ENCODE data around the gene DENND1A. TPM values are rescaled to one million over a fixed set of nuclear protein-coding genes. Genes with fewer than 3 reads are reported as not detected.
A peak's percentile ranks its signal among the peaks of the same experiment; 100 is the strongest.

DENND1A gene
- total and polyA plus RNA-seq, 2 of the 13 experiments (the other 11 are each of a cell fraction or from before 2014, with no cell fraction given) = 14.8 to 30.1 TPM

DNA sequence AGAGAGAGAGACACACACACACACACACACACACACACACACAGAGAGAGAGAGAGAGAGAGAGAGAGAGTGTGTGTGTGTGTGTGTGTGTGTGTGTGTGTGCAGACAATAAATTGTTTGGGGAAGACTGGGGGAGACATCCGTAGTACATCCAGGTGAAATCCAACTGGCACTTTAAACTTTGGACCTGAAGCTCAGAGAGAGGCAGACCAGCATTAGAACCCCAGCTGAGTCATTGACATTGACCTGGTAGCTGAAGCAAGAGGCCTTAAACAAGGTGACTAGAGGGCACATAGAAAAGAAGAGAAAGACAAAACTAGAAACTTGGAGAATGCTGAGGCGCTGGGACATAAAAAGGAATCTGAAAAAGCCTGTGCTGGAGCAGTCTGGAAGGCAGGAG is 322.4 kb downstream of the DENND1A start (continued):
- peak; percentile 53; the same call in 1 of the 2 replicates for TF ChIP-seq ZNF441 (CRISPR knock-in tag; IDR thresholded peaks at IDR 0.05; ENCODE audit: borderline replicate concordance)
- TF ChIP-seq ZNF337 (CRISPR knock-in tag; IDR thresholded peaks at IDR 0.05; ENCODE audit: borderline replicate concordance, low read depth) = no peak
- TF ChIP-seq, protein P1, sequence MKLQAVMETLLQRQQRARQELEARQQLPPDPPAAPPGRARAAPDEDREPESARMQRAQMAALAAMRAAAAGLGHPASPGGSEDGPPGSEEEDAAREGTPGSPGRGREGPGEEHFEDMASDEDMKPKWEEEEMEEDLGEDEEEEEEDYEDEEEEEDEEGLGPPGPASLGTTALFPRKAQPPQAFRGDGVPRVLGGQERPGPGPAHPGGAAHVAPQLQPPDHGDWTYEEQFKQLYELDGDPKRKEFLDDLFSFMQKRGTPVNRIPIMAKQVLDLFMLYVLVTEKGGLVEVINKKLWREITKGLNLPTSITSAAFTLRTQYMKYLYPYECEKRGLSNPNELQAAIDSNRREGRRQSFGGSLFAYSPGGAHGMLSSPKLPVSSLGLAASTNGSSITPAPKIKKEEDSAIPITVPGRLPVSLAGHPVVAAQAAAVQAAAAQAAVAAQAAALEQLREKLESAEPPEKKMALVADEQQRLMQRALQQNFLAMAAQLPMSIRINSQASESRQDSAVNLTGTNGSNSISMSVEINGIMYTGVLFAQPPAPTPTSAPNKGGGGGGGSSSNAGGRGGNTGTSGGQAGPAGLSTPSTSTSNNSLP (IDR thresholded peaks at IDR 0.05; ENCODE audit: low read depth, low read length) = no peak
- TF ChIP-seq SOX13 (IDR thresholded peaks at IDR 0.05) = no peak
- 0 out of 4 replicates have a peak, but pooled peaks of 1 of the 2 experiments have one; percentile 20 for TF ChIP-seq SOX13 (CRISPR knock-in tag; conservative IDR thresholded peaks at IDR 0.05 in 1 of 2, IDR thresholded peaks at IDR 0.05 in 1 of 2)
- TF ChIP-seq CBX5 (CRISPR knock-in tag; IDR thresholded peaks at IDR 0.05; ENCODE audit: borderline replicate concordance) = no peak
- TF ChIP-seq SMYD3 (CRISPR knock-in tag; IDR thresholded peaks at IDR 0.05) = no peak
- peak; percentile 39; the same call in 1 of the 2 replicates for TF ChIP-seq ZNF644 (CRISPR knock-in tag; IDR thresholded peaks at IDR 0.05; ENCODE audit: low read depth)
- TF ChIP-seq NR2F6 (IDR thresholded peaks at IDR 0.05) = no peak
- 0 out of 2 replicates have a peak, but pooled peaks have one; percentile 45 for TF ChIP-seq NR2F6 (CRISPR knock-in tag; IDR thresholded peaks at IDR 0.05)
- TF ChIP-seq CHCHD3 (CRISPR knock-in tag; IDR thresholded peaks at IDR 0.05) = no peak
- peak in 1 of 2 experiments; percentile 48; a peak in 1 of 4 replicates for TF ChIP-seq NR2F1 (CRISPR knock-in tag; IDR thresholded peaks at IDR 0.05)
- TF ChIP-seq, protein P2, sequence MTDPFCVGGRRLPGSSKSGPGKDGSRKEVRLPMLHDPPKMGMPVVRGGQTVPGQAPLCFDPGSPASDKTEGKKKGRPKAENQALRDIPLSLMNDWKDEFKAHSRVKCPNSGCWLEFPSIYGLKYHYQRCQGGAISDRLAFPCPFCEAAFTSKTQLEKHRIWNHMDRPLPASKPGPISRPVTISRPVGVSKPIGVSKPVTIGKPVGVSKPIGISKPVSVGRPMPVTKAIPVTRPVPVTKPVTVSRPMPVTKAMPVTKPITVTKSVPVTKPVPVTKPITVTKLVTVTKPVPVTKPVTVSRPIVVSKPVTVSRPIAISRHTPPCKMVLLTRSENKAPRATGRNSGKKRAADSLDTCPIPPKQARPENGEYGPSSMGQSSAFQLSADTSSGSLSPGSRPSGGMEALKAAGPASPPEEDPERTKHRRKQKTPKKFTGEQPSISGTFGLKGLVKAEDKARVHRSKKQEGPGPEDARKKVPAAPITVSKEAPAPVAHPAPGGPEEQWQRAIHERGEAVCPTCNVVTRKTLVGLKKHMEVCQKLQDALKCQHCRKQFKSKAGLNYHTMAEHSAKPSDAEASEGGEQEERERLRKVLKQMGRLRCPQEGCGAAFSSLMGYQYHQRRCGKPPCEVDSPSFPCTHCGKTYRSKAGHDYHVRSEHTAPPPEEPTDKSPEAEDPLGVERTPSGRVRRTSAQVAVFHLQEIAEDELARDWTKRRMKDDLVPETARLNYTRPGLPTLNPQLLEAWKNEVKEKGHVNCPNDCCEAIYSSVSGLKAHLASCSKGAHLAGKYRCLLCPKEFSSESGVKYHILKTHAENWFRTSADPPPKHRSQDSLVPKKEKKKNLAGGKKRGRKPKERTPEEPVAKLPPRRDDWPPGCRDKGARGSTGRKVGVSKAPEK (CRISPR knock-in tag; IDR thresholded peaks at IDR 0.05; ENCODE audit: borderline replicate concordance) = no peak
- TF ChIP-seq PREB (CRISPR knock-in tag; IDR thresholded peaks at IDR 0.05) = no peak
- TF ChIP-seq, protein P3, sequence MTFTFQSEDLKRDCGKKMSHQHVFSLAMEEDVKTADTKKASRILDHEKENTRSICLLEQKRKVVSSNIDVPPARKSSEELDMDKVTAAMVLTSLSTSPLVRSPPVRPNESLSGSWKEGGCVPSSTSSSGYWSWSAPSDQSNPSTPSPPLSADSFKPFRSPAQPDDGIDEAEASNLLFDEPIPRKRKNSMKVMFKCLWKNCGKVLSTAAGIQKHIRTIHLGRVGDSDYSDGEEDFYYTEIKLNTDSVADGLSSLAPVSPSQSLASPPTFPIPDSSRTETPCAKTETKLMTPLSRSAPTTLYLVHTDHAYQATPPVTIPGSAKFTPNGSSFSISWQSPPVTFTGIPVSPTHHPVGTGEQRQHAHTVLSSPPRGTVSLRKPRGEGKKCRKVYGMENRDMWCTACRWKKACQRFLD (CRISPR knock-in tag; IDR thresholded peaks at IDR 0.05; ENCODE audit: borderline replicate concordance) = no peak
- TF ChIP-seq ZNF317 (CRISPR knock-in tag; IDR thresholded peaks at IDR 0.05) = no peak
- TF ChIP-seq ZNF619 (CRISPR knock-in tag; IDR thresholded peaks at IDR 0.05) = no peak
- TF ChIP-seq, protein P4, sequence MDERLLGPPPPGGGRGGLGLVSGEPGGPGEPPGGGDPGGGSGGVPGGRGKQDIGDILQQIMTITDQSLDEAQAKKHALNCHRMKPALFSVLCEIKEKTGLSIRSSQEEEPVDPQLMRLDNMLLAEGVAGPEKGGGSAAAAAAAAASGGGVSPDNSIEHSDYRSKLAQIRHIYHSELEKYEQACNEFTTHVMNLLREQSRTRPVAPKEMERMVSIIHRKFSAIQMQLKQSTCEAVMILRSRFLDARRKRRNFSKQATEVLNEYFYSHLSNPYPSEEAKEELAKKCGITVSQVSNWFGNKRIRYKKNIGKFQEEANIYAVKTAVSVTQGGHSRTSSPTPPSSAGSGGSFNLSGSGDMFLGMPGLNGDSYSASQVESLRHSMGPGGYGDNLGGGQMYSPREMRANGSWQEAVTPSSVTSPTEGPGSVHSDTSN (CRISPR knock-in tag; IDR thresholded peaks at IDR 0.05) = no peak
- TF ChIP-seq, protein P5, sequence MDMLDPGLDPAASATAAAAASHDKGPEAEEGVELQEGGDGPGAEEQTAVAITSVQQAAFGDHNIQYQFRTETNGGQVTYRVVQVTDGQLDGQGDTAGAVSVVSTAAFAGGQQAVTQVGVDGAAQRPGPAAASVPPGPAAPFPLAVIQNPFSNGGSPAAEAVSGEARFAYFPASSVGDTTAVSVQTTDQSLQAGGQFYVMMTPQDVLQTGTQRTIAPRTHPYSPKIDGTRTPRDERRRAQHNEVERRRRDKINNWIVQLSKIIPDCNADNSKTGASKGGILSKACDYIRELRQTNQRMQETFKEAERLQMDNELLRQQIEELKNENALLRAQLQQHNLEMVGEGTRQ (IDR thresholded peaks at IDR 0.05; ENCODE audit: low read depth, low read length) = no peak
- TF ChIP-seq, protein P5 (CRISPR knock-in tag; IDR thresholded peaks at IDR 0.05; ENCODE audit: borderline replicate concordance) = no peak
